BLaER1 treated with 17β-estradiol and CSF1 and Interleukin-3, amounts not matched to agents 10 nM and 100 nM (cell line): ENCODE results near the gene NECAP2.
A peak's percentile ranks its signal among the peaks of the same experiment; 100 is the strongest.

Experiments
- H3K27ac ChIP-seq, 11 experiments: shearing (Covaris generic); formaldehyde crosslinking; 2 replicates each; pipeline ENCODE4 v1.8.1; 2022
- H3K27me3 ChIP-seq, 11 experiments: shearing (Covaris generic); formaldehyde crosslinking; 2 replicates each; pipeline ENCODE4 v1.8.1; 2022
- H3K36me3 ChIP-seq, 11 experiments: shearing (Covaris generic); formaldehyde crosslinking; 2 replicates each; pipeline ENCODE4 v1.8.1; 2022
- H3K4me1 ChIP-seq, 10 experiments: shearing (Covaris generic); formaldehyde crosslinking; 2 replicates each; pipeline ENCODE4 v1.8.1; 2022
- H3K4me2 ChIP-seq, 11 experiments: shearing (Covaris generic); formaldehyde crosslinking; 2 replicates each; pipeline ENCODE4 v1.8.1; 2022
- H3K4me3 ChIP-seq, 10 experiments: shearing (Covaris generic); formaldehyde crosslinking; 2 replicates each; pipeline ENCODE4 v1.8.1; 2022
- H3K9ac ChIP-seq, 11 experiments: shearing (Covaris generic); formaldehyde crosslinking; 2 replicates each; pipeline ENCODE4 v1.8.1; 2022
- H3K9me3 ChIP-seq, 11 experiments: shearing (Covaris generic); formaldehyde crosslinking; replicated peaks in 1 of 11; 2 replicates each; pipeline ENCODE4 v1.8.1; 2022
- H4K20me1 ChIP-seq, 11 experiments: shearing (Covaris generic); formaldehyde crosslinking; 2 replicates each; pipeline ENCODE4 v1.8.1; 2022
- Cebpa-rat ChIP-seq, 11 experiments: shearing (Covaris generic); IDR thresholded peaks; 2 replicates each; pipeline ENCODE4 v1.8.1; 2022

The NECAP2 gene

GRCh38 chr1:16398371-16398953 lies 42.1 kb upstream of the NECAP2 start:
- no peak for TF ChIP-seq Cebpa-rat (IDR thresholded peaks at IDR 0.05)
- H3K36me3 ChIP-seq, result peaks cover 50 to 76% (median 68%) of the 10 kb centered on the region in 11 experiments
- peak overlapping the region in 10 of 11 experiments; percentile 27 to 69 (median 52); a peak in 11 of 22 replicates for H3K27ac ChIP-seq
- H3K4me2 ChIP-seq, result peak overlapping the region in 8 of 11 experiments; percentile 12 to 86 (median 72); a peak in 14 of 22 replicates
- peak overlapping the region in 6 of 11 experiments; percentile 22 to 54 (median 48); a peak in 5 of 22 replicates for H3K9ac ChIP-seq
- peaks cover 34 to 62% (median 43%) of the 10 kb centered on the region in 10 experiments for H3K4me1 ChIP-seq
- no peaks in the 10 kb centered on the region for H3K27me3 ChIP-seq
- peaks cover 30 to 81% (median 60%) of the 10 kb centered on the region in 11 experiments for H4K20me1 ChIP-seq
- H3K4me3 ChIP-seq, result no peak overlapping the region
- H3K9me3 ChIP-seq, result no peaks in the 10 kb centered on the region

GRCh38 chr1:16402742-16403141 lies 37.8 kb upstream of the NECAP2 start:
- Histone ChIP-seq H3K4me3 (no peak overlapping the region), H3K9ac (no peak overlapping the region), H3K27ac (peak overlapping the region in 1 of 11 experiments; percentile 9; a peak in 3 of 22 replicates), H3K9me3 (no peaks in the 10 kb centered on the region), H3K36me3 (peaks cover 16 to 34% (median 26%) of the 10 kb centered on the region in 11 experiments; a peak in 21 of 22 replicates), H3K4me2 (peak overlapping the region in 7 of 11 experiments; percentile 22 to 58 (median 39); a peak in 12 of 22 replicates), H4K20me1 (peaks cover 0 to 38% (median 18%) of the 10 kb centered on the region in 11 experiments; a peak in 15 of 22 replicates), H3K4me1 (peaks cover 10 to 28% (median 17%) of the 10 kb centered on the region in 10 experiments), H3K27me3 (no peaks in the 10 kb centered on the region)
- TF ChIP-seq Cebpa-rat (IDR thresholded peaks at IDR 0.05), result no peak

GRCh38 chr1:16405441-16405840 lies 35.1 kb upstream of the NECAP2 start:
- peaks cover 9 to 21% (median 15%) of the 10 kb centered on the region in 10 experiments; a peak in 18 of 20 replicates for H3K4me1 ChIP-seq
- no peaks in the 10 kb centered on the region for H3K27me3 ChIP-seq
- H3K36me3 ChIP-seq, result peaks cover 0 to 7% (median 1%) of the 10 kb centered on the region in 11 experiments; a peak in 6 of 22 replicates
- H3K27ac ChIP-seq, result no peak overlapping the region
- no peak overlapping the region for H3K4me3 ChIP-seq
- H3K9ac ChIP-seq, result no peak overlapping the region
- no peak overlapping the region for H3K4me2 ChIP-seq
- TF ChIP-seq Cebpa-rat (IDR thresholded peaks at IDR 0.05), result no peak
- no peaks in the 10 kb centered on the region for H3K9me3 ChIP-seq
- H4K20me1 ChIP-seq, result peaks cover 0 to 14% (median 0%) of the 10 kb centered on the region in 11 experiments; a peak in 7 of 22 replicates

GRCh38 chr1:16406868-16407267 lies 33.7 kb upstream of the NECAP2 start:
- H3K36me3 ChIP-seq, result no peaks in the 10 kb centered on the region; a peak in 1 of 22 replicates
- peaks cover 9 to 21% (median 14%) of the 10 kb centered on the region in 10 experiments; a peak in 18 of 20 replicates for H3K4me1 ChIP-seq
- peaks cover 0 to 3% (median 0%) of the 10 kb centered on the region in 11 experiments; a peak in 1 of 22 replicates for H4K20me1 ChIP-seq
- TF ChIP-seq Cebpa-rat (IDR thresholded peaks at IDR 0.05), result no peak
- no peak overlapping the region for H3K4me2 ChIP-seq
- H3K27me3 ChIP-seq, result no peaks in the 10 kb centered on the region
- no peak overlapping the region for H3K4me3 ChIP-seq
- H3K9ac ChIP-seq, result no peak overlapping the region
- H3K9me3 ChIP-seq, result no peaks in the 10 kb centered on the region
- H3K27ac ChIP-seq, result no peak overlapping the region

- TF ChIP-seq Cebpa-rat (IDR thresholded peaks at IDR 0.05), result no peak
- Histone ChIP-seq H3K27ac (no peak overlapping the region), H3K9ac (no peak overlapping the region), H3K36me3 (no peaks in the 10 kb centered on the region), H3K9me3 (no peaks in the 10 kb centered on the region), H3K4me2 (no peak overlapping the region), H4K20me1 (no peaks in the 10 kb centered on the region), H3K4me3 (no peak overlapping the region), H3K27me3 (no peaks in the 10 kb centered on the region), H3K4me1 (peaks cover 0 to 14% (median 4%) of the 10 kb centered on the region in 10 experiments; a peak in 9 of 20 replicates)
Observed at GRCh38 chr1:16409536-16410152, 30.9 kb upstream of the NECAP2 start.

- Histone ChIP-seq H3K4me1 (peaks cover 0 to 14% (median 4%) of the 10 kb centered on the region in 10 experiments; a peak in 9 of 20 replicates), H3K9me3 (no peaks in the 10 kb centered on the region), H3K4me3 (no peak overlapping the region), H3K27ac (no peak overlapping the region), H3K27me3 (no peaks in the 10 kb centered on the region), H3K36me3 (no peaks in the 10 kb centered on the region), H4K20me1 (no peaks in the 10 kb centered on the region), H3K4me2 (no peak overlapping the region), H3K9ac (no peak overlapping the region)
- no peak for TF ChIP-seq Cebpa-rat (IDR thresholded peaks at IDR 0.05)
Observed at GRCh38 chr1:16410803-16411202, 29.7 kb upstream of the NECAP2 start.

GRCh38 chr1:16413191-16413590 lies 27.3 kb upstream of the NECAP2 start:
- no peaks in the 10 kb centered on the region for H3K27me3 ChIP-seq
- no peak for TF ChIP-seq Cebpa-rat (IDR thresholded peaks at IDR 0.05)
- H3K4me1 ChIP-seq, result peaks cover 0 to 12% (median 3%) of the 10 kb centered on the region in 10 experiments; a peak in 9 of 20 replicates
- no peak overlapping the region for H3K27ac ChIP-seq
- H3K9ac ChIP-seq, result no peak overlapping the region
- H4K20me1 ChIP-seq, result no peaks in the 10 kb centered on the region
- no peaks in the 10 kb centered on the region for H3K36me3 ChIP-seq
- no peaks in the 10 kb centered on the region for H3K9me3 ChIP-seq
- H3K4me3 ChIP-seq, result no peak overlapping the region
- H3K4me2 ChIP-seq, result no peak overlapping the region

GRCh38 chr1:16418823-16419425 lies 21.6 kb upstream of the NECAP2 start:
- 0 out of 22 replicates have a peak, but pooled peaks of 1 of the 11 experiments have one; percentile 21 for TF ChIP-seq Cebpa-rat (IDR thresholded peaks at IDR 0.05)
- Histone ChIP-seq H3K27me3 (no peaks in the 10 kb centered on the region), H3K4me3 (no peak overlapping the region), H3K4me1 (peaks cover 24 to 35% (median 31%) of the 10 kb centered on the region in 10 experiments), H3K9me3 (no peaks in the 10 kb centered on the region), H3K27ac (peak overlapping the region in 3 of 11 experiments; percentile 10 to 76 (median 74); a peak in 3 of 22 replicates), H4K20me1 (no peaks in the 10 kb centered on the region), H3K36me3 (no peaks in the 10 kb centered on the region), H3K4me2 (peak overlapping the region in 6 of 11 experiments; percentile 79 to 90 (median 85); a peak in 9 of 22 replicates), H3K9ac (no peak overlapping the region)
